Brain microvascular endothelial cell (primary cell): ENCODE measurements around the gene NOP10.

Experiments used
- DNase-seq: peaks from one replicate; pipeline ENCODE4 v3.0.0-alpha.2; 2020
- H3K27ac ChIP-seq: fragments of 250-450 bp; sonication (Bioruptor Pico); 2 replicates; pipeline ENCODE4 v1.5.1; 2020; ENCODE audit warnings: mild to moderate bottlenecking, moderate library complexity
- H3K27me3 ChIP-seq: fragments of 250-450 bp; sonication (Bioruptor Pico); replicated peaks from 2 replicates; pipeline ENCODE4 v1.5.1; 2020; ENCODE audit warnings: mild to moderate bottlenecking
- H3K36me3 ChIP-seq: fragments of 250-450 bp; sonication (Bioruptor Pico); replicated peaks from 2 replicates; pipeline ENCODE4 v1.5.1; 2020; ENCODE audit warnings: mild to moderate bottlenecking
- H3K4me3 ChIP-seq: 2 replicates; pipeline ENCODE4 v1.5.1; 2011; ENCODE audit warnings: low read depth, mild to moderate bottlenecking, control low read depth, low read length, moderate library complexity
- in situ Hi-C: cut with HindIII; loops from 2 replicates; pipeline ENCODE4 v1.10.0; 2017; ENCODE audit warnings: low sequenced_read_pairs, low pct_ligation_motif_present
- TF ChIP-seq, protein P1 (sequence below): IDR thresholded peaks from 2 replicates; pipeline ENCODE4 v1.5.1; 2011; ENCODE audit warnings: low read depth, mild to moderate bottlenecking, moderate library complexity, low read length, control low read depth, inconsistent platforms; ENCODE audit errors: missing control alignments

Gene NOP10

DNA sequence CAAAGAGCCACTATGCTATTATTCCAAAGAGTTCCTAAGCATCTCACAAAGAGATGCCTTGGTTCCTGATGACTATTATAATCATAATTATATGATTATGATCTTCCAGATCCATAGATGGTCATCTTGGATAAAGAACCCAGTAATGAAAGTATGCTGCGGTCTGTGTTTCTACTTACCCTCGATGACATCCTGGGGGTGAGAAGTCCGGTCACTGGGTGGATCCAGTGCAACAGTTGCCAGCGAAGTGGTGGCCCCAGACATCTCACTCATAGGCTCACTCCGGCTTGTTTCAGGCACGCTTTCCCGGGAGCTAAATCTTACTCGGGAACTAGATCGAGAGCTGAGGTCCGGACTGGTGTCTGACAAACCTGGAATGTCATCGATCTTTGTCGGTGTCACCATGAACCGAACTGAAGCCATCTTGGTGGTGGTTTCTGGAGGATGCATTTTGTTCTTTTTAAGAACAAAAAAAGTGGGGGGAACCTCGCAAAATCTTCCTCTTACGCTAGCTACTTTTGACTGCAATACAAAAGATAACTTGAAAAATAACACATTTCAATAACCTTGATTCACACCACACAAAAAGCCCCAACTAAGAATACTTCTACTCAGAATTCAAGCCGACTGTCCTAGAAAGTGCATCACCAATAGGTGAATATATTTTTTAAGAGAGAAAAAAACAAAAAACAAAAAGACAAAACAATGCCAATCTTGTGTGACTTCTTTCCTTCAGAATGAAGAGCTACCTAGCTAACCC is 6.5 kb downstream of the NOP10 start:
- DNase-seq, result no peak
- in situ Hi-C loops, result loop anchor here (25.0 kb wide), 1 partner anchor 99 kb away; the partner anchor contains the start of gene EMC4
- TF ChIP-seq, protein P1, sequence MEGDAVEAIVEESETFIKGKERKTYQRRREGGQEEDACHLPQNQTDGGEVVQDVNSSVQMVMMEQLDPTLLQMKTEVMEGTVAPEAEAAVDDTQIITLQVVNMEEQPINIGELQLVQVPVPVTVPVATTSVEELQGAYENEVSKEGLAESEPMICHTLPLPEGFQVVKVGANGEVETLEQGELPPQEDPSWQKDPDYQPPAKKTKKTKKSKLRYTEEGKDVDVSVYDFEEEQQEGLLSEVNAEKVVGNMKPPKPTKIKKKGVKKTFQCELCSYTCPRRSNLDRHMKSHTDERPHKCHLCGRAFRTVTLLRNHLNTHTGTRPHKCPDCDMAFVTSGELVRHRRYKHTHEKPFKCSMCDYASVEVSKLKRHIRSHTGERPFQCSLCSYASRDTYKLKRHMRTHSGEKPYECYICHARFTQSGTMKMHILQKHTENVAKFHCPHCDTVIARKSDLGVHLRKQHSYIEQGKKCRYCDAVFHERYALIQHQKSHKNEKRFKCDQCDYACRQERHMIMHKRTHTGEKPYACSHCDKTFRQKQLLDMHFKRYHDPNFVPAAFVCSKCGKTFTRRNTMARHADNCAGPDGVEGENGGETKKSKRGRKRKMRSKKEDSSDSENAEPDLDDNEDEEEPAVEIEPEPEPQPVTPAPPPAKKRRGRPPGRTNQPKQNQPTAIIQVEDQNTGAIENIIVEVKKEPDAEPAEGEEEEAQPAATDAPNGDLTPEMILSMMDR, result no peak
- Histone ChIP-seq H3K27ac (no peak overlapping the region), H3K36me3 (peaks cover 6% of the 10 kb centered on the region), H3K27me3 (no peaks in the 10 kb centered on the region), H3K4me3 (peak overlapping the region; percentile 92)

DNA sequence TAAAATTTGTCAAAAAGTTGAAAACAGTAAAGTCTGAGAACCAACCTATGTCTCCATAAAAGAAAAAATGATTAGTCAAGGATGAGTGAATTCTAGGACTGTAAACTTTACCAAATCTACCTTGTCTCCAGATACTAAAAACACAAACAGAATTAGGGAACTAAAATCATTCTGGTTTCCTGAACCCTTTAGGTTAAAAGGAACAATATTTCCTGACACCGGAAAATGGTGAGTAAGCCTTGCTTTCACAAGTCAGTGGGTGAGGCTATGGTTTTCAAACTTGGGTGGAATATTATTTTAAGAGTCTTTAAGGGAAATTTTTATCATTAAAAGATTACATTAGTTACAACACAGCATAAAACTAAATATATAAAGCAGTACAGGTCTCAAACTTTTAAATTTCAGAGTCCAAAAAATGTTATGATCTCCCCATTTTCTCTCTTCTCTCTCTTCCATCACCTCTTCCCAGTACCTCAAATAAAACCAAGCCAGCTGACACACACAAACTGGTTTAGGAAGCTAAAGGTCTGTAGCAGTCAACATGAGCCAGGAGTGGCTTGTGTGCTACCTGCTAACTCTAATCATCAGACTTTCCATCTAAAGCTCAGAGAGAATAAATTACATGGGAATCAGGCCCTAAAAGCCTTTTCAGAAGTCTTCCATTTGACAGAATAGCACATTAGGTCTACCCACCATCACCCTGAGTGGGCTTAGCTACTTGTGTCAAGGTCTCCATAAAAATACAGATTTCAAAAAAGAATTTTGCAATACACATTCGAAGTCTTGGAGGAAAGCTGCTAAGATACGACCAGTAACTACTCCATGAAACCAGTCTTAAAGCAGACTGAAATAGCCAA is 7.5 kb downstream of the NOP10 start:
- Histone ChIP-seq H3K27ac (peak overlapping the region; percentile 61), H3K27me3 (no peaks in the 10 kb centered on the region), H3K4me3 (peak overlapping the region; percentile 10), H3K36me3 (no peaks in the 10 kb centered on the region)
- in situ Hi-C loops, result loop anchor here (25.0 kb wide), 1 partner anchor 98 kb away; the partner anchor contains the start of gene EMC4
- no peak for DNase-seq
- TF ChIP-seq, protein P1, result no peak

DNA sequence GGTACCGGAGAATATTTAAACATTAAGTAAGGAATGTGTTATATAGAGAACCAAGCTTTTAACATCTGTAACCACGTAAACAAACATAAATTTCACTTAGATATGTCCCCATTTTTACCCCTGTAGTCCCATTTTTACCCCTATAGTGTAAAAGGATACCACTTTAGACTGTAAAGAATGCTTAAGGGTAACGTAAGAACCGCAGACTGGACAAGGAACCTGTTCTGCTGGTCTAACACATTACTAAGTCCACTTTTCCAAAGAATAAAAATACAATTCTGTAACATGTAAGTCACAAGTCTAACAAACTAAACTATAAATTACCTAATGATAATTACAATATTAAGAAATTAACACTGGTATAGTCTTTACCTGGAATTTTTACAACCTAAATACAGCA is 8.3 kb downstream of the NOP10 start:
- no peak for DNase-seq
- Histone ChIP-seq H3K27me3 (no peaks in the 10 kb centered on the region), H3K4me3 (peak overlapping the region; percentile 10), H3K36me3 (no peaks in the 10 kb centered on the region), H3K27ac (peak overlapping the region; percentile 61)
- TF ChIP-seq, protein P1, result no peak
- in situ Hi-C loops, result loop anchor here (25.0 kb wide), 1 partner anchor 97 kb away; the partner anchor contains the start of gene EMC4

DNA sequence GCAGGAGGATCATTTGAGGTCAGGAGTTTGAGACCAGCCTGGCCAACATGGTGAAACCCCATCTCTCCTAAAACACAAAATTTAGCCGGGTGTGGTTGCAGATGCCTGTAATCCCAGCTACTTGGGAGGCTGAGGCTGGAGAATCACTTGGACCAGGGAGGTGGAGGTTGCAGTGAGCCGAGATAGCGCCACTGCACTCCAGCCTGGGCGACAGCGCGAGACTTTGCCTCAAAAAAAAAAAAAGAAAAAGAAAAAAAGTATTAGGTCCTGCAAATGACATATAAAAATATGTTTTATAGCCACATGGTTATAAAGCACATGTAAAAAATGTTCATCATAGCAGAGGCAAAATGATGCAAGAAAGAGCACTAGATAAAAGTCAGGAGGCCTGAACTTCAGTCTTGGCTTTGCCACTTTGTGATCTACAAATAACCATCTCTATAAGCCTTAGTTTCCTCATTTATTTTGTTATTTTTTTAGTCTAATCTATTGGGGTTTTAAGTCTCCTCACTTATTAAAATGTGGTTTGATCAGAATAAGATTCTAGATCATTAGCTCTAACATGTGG is 10.3 kb downstream of the NOP10 start:
- in situ Hi-C loops, result loop anchor here (25.0 kb wide), 1 partner anchor 95 kb away; the partner anchor contains the start of gene EMC4
- Histone ChIP-seq H3K27ac (no peak overlapping the region), H3K27me3 (no peaks in the 10 kb centered on the region), H3K4me3 (no peak overlapping the region), H3K36me3 (no peaks in the 10 kb centered on the region)
- DNase-seq, result no peak
- TF ChIP-seq, protein P1, result no peak

DNA sequence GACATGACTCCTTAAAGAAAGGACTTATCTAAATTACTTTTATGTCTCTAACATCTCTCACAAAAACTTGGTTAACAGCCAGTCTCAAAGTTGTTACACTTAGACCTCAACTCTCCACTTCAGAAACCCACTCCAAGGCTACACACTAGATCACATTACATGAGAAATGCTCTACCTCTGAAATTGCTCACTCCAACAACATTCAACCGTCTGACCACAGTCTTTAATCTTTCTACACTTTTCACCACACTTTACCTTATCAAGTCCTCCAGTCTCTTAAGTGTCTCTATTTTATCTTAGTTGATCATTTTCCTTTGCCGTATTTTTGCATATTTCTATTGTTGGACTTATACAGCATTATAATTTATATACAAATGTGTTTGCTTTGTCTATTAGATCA is 11.1 kb downstream of the NOP10 start:
- H3K36me3 ChIP-seq, result no peaks in the 10 kb centered on the region
- no peaks in the 10 kb centered on the region for H3K27me3 ChIP-seq
- H3K4me3 ChIP-seq, result no peak overlapping the region
- H3K27ac ChIP-seq, result no peak overlapping the region
- TF ChIP-seq, protein P1, result no peak
- in situ Hi-C loops, result loop anchor here (25.0 kb wide), 1 partner anchor 95 kb away; the partner anchor contains the start of gene EMC4
- DNase-seq, result no peak
